Osteocyte (in vitro differentiated cells): ENCODE measurements around the gene TCN2. TPM values are rescaled to one million over a fixed set of nuclear protein-coding genes. Genes with fewer than 3 reads are reported as not detected.

Source experiments
- DNase-seq: peaks from one replicate; pipeline ENCODE4 v3.0.0; 2021; ENCODE audit warnings: mixed read lengths; ENCODE audit not compliant: unreplicated experiment; ENCODE audit errors: extremely low spot score
- H3K27ac Mint-ChIP-seq: one replicate; pipeline ENCODE4 v1.8.0; 2021; ENCODE audit warnings: mild to moderate bottlenecking, mixed read lengths; ENCODE audit not compliant: unreplicated experiment
- H3K27me3 Mint-ChIP-seq: one replicate; pipeline ENCODE4 v1.8.0; 2021; ENCODE audit warnings: mixed read lengths; ENCODE audit not compliant: unreplicated experiment
- H3K36me3 Mint-ChIP-seq: one replicate; pipeline ENCODE4 v1.8.0; 2021; ENCODE audit warnings: mixed read lengths; ENCODE audit not compliant: unreplicated experiment
- H3K4me1 Mint-ChIP-seq: one replicate; pipeline ENCODE4 v1.8.0; 2021; ENCODE audit warnings: mixed read lengths; ENCODE audit not compliant: unreplicated experiment
- H3K4me3 Mint-ChIP-seq: one replicate; pipeline ENCODE4 v1.8.0; 2021; ENCODE audit warnings: mild to moderate bottlenecking, moderate library complexity, mixed read lengths; ENCODE audit not compliant: unreplicated experiment
- H3K9me3 Mint-ChIP-seq: one replicate; pipeline ENCODE4 v1.8.0; 2021; ENCODE audit warnings: mixed read lengths; ENCODE audit not compliant: unreplicated experiment
- CTCF ChIP-seq: fragments of 200-600 bp; sonication (generic); IDR thresholded peaks from 2 replicates; pipeline ENCODE4 v1.5.0; 2021; ENCODE audit warnings: antibody characterized with exemption, mild to moderate bottlenecking, moderate library complexity
- total RNA-seq: library from RNA; stranded (reverse); gene quantifications from 2 replicates; pipeline ENCODE4 v1.2.1, GENCODE V29; 2021

TCN2 gene
- total RNA-seq, 1 donor from 2014 or later, result 57.7 TPM

GRCh38 chr22:30602049-30602448, 4.9 kb upstream of the TCN2 start:
- no peak overlapping the region for H3K4me3 Mint-ChIP-seq
- H3K36me3 Mint-ChIP-seq, result peaks cover 2% of the 10 kb centered on the region
- TF ChIP-seq CTCF, result peak; percentile 48
- no peak overlapping the region for H3K27ac Mint-ChIP-seq
- no peak for DNase-seq
- peaks cover 15% of the 10 kb centered on the region for H3K4me1 Mint-ChIP-seq
- peaks cover 2% of the 10 kb centered on the region for H3K27me3 Mint-ChIP-seq
- H3K9me3 Mint-ChIP-seq, result no peaks in the 10 kb centered on the region

GRCh38 chr22:30603801-30604200, 3.2 kb upstream of the TCN2 start:
- H3K36me3 Mint-ChIP-seq, result peaks cover 2% of the 10 kb centered on the region
- H3K27ac Mint-ChIP-seq, result no peak overlapping the region
- H3K9me3 Mint-ChIP-seq, result no peaks in the 10 kb centered on the region
- no peak for TF ChIP-seq CTCF
- DNase-seq, result no peak
- H3K27me3 Mint-ChIP-seq, result peaks cover 2% of the 10 kb centered on the region
- H3K4me1 Mint-ChIP-seq, result peaks cover 33% of the 10 kb centered on the region
- H3K4me3 Mint-ChIP-seq, result no peak overlapping the region

- Mint-ChIP-seq H3K27me3 (peaks cover 2% of the 10 kb centered on the region), H3K4me1 (peaks cover 42% of the 10 kb centered on the region), H3K27ac (no peak overlapping the region), H3K4me3 (no peak overlapping the region), H3K36me3 (peaks cover 2% of the 10 kb centered on the region), H3K9me3 (no peaks in the 10 kb centered on the region)
- DNase-seq, result no peak
- TF ChIP-seq CTCF, result no peak
Measured at GRCh38 chr22:30604723-30605122, 2.3 kb upstream of the TCN2 start.

GRCh38 chr22:30605449-30606110, 1.4 kb upstream of the TCN2 start:
- peak; percentile 66 for TF ChIP-seq CTCF
- Mint-ChIP-seq H3K27ac (peak overlapping the region; percentile 38), H3K4me1 (peaks cover 48% of the 10 kb centered on the region), H3K9me3 (no peaks in the 10 kb centered on the region), H3K36me3 (peaks cover 5% of the 10 kb centered on the region), H3K27me3 (peaks cover 2% of the 10 kb centered on the region), H3K4me3 (no peak overlapping the region)
- no peak for DNase-seq

GRCh38 chr22:30607300-30607930, 441 bp downstream of the TCN2 start:
- Mint-ChIP-seq H3K27ac (peak overlapping the region; percentile 89), H3K4me1 (peaks cover 48% of the 10 kb centered on the region), H3K4me3 (peak overlapping the region; percentile 80), H3K27me3 (no peaks in the 10 kb centered on the region), H3K9me3 (no peaks in the 10 kb centered on the region), H3K36me3 (peaks cover 9% of the 10 kb centered on the region)
- no peak for DNase-seq
- TF ChIP-seq CTCF, result no peak
